PC-3 (cell line): Measurements from ENCODE around the gene OGFOD3.
"Not testable (repeated sequence)": the region's sequence is repeated elsewhere in the genome, so short reads cannot be mapped to it uniquely, and the experiment has no call there.

Source experiments
- EZH2phosphoT487 ChIP-seq: fragments of 300-600 bp; sonication (generic); IDR thresholded peaks from 2 replicates; pipeline ENCODE4 v1.6.1; 2018; ENCODE audit warnings: mild to moderate bottlenecking, antibody characterized with exemption, low read length, borderline replicate concordance
- TF ChIP-seq, protein P1 (sequence below): fragments of 300-600 bp; sonication (generic); conservative IDR thresholded peaks from 2 replicates; pipeline ENCODE4 v1.5.1; 2017; ENCODE audit warnings: antibody characterized with exemption, low read depth, mild to moderate bottlenecking, low read length

DNA sequence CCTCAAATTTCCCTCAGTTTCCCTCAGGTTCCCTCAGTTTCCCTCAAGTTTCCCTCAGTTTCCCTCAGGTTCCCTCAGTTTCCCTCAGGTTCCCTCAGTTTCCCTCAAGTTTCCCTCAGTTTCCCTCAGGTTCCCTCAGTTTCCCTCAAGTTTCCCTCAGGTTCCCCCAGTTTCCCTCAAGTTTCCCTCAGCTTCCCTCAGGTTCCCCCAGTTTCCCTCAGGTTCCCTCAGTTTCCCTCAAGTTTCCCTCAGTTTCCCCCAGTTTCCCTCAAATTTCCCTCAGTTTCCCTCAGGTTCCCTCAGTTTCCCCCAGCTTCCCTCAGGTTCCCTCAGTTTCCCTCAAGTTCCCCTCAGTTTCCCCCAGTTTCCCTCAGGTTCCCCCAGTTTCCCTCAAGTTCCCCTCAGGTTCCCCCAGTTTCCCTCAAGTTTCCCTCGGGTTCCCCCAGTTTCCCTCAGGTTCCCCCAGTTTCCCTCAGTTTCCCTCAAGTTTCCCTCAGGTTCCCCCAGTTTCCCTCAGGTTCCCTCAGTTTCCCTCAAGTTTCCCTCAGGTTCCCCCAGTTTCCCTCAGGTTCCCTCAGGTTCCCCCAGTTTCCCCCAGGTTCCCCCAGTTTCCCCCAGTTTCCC is 58.8 kb downstream of the OGFOD3 start:
- not testable (repeated sequence) for TF ChIP-seq EZH2phosphoT487
- TF ChIP-seq, protein P1, sequence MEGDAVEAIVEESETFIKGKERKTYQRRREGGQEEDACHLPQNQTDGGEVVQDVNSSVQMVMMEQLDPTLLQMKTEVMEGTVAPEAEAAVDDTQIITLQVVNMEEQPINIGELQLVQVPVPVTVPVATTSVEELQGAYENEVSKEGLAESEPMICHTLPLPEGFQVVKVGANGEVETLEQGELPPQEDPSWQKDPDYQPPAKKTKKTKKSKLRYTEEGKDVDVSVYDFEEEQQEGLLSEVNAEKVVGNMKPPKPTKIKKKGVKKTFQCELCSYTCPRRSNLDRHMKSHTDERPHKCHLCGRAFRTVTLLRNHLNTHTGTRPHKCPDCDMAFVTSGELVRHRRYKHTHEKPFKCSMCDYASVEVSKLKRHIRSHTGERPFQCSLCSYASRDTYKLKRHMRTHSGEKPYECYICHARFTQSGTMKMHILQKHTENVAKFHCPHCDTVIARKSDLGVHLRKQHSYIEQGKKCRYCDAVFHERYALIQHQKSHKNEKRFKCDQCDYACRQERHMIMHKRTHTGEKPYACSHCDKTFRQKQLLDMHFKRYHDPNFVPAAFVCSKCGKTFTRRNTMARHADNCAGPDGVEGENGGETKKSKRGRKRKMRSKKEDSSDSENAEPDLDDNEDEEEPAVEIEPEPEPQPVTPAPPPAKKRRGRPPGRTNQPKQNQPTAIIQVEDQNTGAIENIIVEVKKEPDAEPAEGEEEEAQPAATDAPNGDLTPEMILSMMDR = not testable (repeated sequence)
